Umbilical cord (tissue), 2 donors: Measurements from ENCODE around the gene CALD1. TPM values are rescaled to one million over a fixed set of nuclear protein-coding genes. Genes with fewer than 3 reads are reported as not detected.

Experiments
- DNase-seq: peaks from one replicate; pipeline ENCODE4 v3.0.0-alpha.2; 2015; ENCODE audit warnings: low spot score
- total RNA-seq: library from RNA; depleted of rRNA; stranded (reverse); fragments of >200 nt; gene quantifications from one replicate; pipeline ENCODE4 v1.2.3, GENCODE V29; 2014; ENCODE audit warnings: low replicate concordance; ENCODE audit not compliant: insufficient read depth

Gene CALD1
- total RNA-seq, 1 donor from 2014 or later: 1,052 TPM

- no peak for DNase-seq
Observed at GRCh38 chr7:134857958-134858357, 78.5 kb downstream of the CALD1 start.

- no peak for DNase-seq
Observed at GRCh38 chr7:134859783-134860182, 80.3 kb downstream of the CALD1 start.

- DNase-seq: no peak
Observed at GRCh38 chr7:134865001-134865845, 85.8 kb downstream of the CALD1 start.

- DNase-seq: peak; percentile 80
Observed at GRCh38 chr7:134866617-134867016, 87.2 kb downstream of the CALD1 start.

- no peak for DNase-seq
Observed at GRCh38 chr7:134870156-134870555, 90.7 kb downstream of the CALD1 start.

GRCh38 chr7:134870781-134871180 is 91.3 kb downstream of the CALD1 start:
- no peak for DNase-seq

GRCh38 chr7:134873253-134873652 is 93.8 kb downstream of the CALD1 start:
- DNase-seq: peak; percentile 58

- no peak for DNase-seq
Observed at GRCh38 chr7:134874407-134874806, 95.0 kb downstream of the CALD1 start.

- DNase-seq: no peak
Observed at GRCh38 chr7:134875867-134876266, 96.4 kb downstream of the CALD1 start.

- DNase-seq: no peak
Observed at GRCh38 chr7:134878746-134879357, 99.4 kb downstream of the CALD1 start.

GRCh38 chr7:134879815-134880475 is 100.5 kb downstream of the CALD1 start:
- no peak for DNase-seq

GRCh38 chr7:134882481-134882880 is 103.0 kb downstream of the CALD1 start:
- DNase-seq: no peak

- peak; percentile 90 for DNase-seq
Observed at GRCh38 chr7:134885967-134886352, 106.5 kb downstream of the CALD1 start.

GRCh38 chr7:134886353-134887057 is 107.1 kb downstream of the CALD1 start:
- peak; percentile 87 for DNase-seq

- DNase-seq: no peak
Observed at GRCh38 chr7:134887523-134887922, 108.1 kb downstream of the CALD1 start.

- DNase-seq: no peak
Observed at GRCh38 chr7:134888141-134888740, 108.8 kb downstream of the CALD1 start.

- peak; percentile 66 for DNase-seq
Observed at GRCh38 chr7:134890246-134891240, 111.1 kb downstream of the CALD1 start.

GRCh38 chr7:134891262-134891695 is 111.8 kb downstream of the CALD1 start:
- peak; percentile 88 for DNase-seq

- peak; percentile 68 for DNase-seq
Observed at GRCh38 chr7:134891696-134892678, 112.6 kb downstream of the CALD1 start.
